Trophoblast cell (in vitro differentiated cells and primary cell): Measurements from ENCODE around the gene METAP1D.

Experiments
- DNase-seq, 2 donors: peaks; one replicate each; pipeline ENCODE4 v3.0.0-alpha.2; 2016
- H2AFZ ChIP-seq: 2 replicates; pipeline ENCODE4 v1.6.1; 2013; ENCODE audit warnings: low read length, moderate library complexity, mild to moderate bottlenecking; ENCODE audit not compliant: insufficient read depth, poor library complexity
- H2AK5ac ChIP-seq: 2 replicates; pipeline ENCODE4 v1.6.1; 2013; ENCODE audit warnings: mild to moderate bottlenecking, low read length
- H2BK120ac ChIP-seq: 2 replicates; pipeline ENCODE4 v1.6.1; 2013; ENCODE audit warnings: low read length, mild to moderate bottlenecking, moderate library complexity; ENCODE audit not compliant: insufficient read depth, poor library complexity
- H2BK12ac ChIP-seq: 2 replicates; pipeline ENCODE4 v1.6.1; 2013; ENCODE audit warnings: mild to moderate bottlenecking, low read length, moderate library complexity
- H2BK5ac ChIP-seq: 2 replicates; pipeline ENCODE4 v1.6.1; 2013; ENCODE audit warnings: low read length, low read depth, moderate library complexity, mild to moderate bottlenecking; ENCODE audit not compliant: poor library complexity
- H3K14ac ChIP-seq: 2 replicates; pipeline ENCODE4 v1.6.1; 2013; ENCODE audit warnings: mild to moderate bottlenecking, low read length
- H3K18ac ChIP-seq: 2 replicates; pipeline ENCODE4 v1.6.1; 2013; ENCODE audit warnings: mild to moderate bottlenecking, low read length
- H3K23ac ChIP-seq: 2 replicates; pipeline ENCODE4 v1.6.1; 2013; ENCODE audit warnings: low read length
- H3K27ac ChIP-seq: 2 replicates; pipeline ENCODE4 v1.5.1; 2013; ENCODE audit warnings: low read depth, mild to moderate bottlenecking, inconsistent platforms, low read length, moderate library complexity
- H3K27me3 ChIP-seq: 2 replicates; pipeline ENCODE4 v1.6.1; 2013; ENCODE audit warnings: inconsistent platforms, mild to moderate bottlenecking, low read length, moderate library complexity; ENCODE audit not compliant: insufficient read depth
- H3K36me3 ChIP-seq, 2 experiments: 1 replicate in 1 of 2; 2 replicates in 1 of 2; pipeline ENCODE4 v1.6.1; 2013; ENCODE audit warnings: low read length in 2 of 2, mild to moderate bottlenecking in 2 of 2, moderate library complexity in 1 of 2; ENCODE audit not compliant: insufficient read depth in 2 of 2, control insufficient read depth in 1 of 2
- H3K4ac ChIP-seq: 2 replicates; pipeline ENCODE4 v1.6.1; 2013; ENCODE audit warnings: low read depth, mild to moderate bottlenecking, low read length, moderate library complexity
- H3K4me1 ChIP-seq, 2 experiments: 1 replicate in 1 of 2; 2 replicates in 1 of 2; pipeline ENCODE4 v1.6.1; 2013; ENCODE audit warnings: low read length in 2 of 2, mild to moderate bottlenecking in 2 of 2, moderate library complexity in 1 of 2; ENCODE audit not compliant: insufficient read depth in 2 of 2, control insufficient read depth in 1 of 2
- H3K4me2 ChIP-seq: 2 replicates; pipeline ENCODE4 v1.6.1; 2013; ENCODE audit warnings: inconsistent platforms, mild to moderate bottlenecking, low read length, moderate library complexity
- H3K4me3 ChIP-seq: 2 replicates; pipeline ENCODE4 v1.5.1; 2013; ENCODE audit warnings: mild to moderate bottlenecking, low read depth, low read length, inconsistent platforms
- H3K79me1 ChIP-seq: one replicate; pipeline ENCODE4 v1.6.1; 2013; ENCODE audit warnings: low read length
- H3K79me2 ChIP-seq: 2 replicates; pipeline ENCODE4 v1.6.1; 2013; ENCODE audit warnings: low read length, mild to moderate bottlenecking; ENCODE audit not compliant: control insufficient read depth, insufficient read depth, poor library complexity
- H3K9ac ChIP-seq: 2 replicates; pipeline ENCODE4 v1.6.1; 2013; ENCODE audit warnings: mild to moderate bottlenecking, low read length
- H3K9me3 ChIP-seq: 2 replicates; pipeline ENCODE4 v1.6.1; 2013; ENCODE audit warnings: low read depth, mild to moderate bottlenecking, control low read depth, inconsistent platforms, low read length; ENCODE audit not compliant: insufficient read depth
- H4K12ac ChIP-seq: 2 replicates; pipeline ENCODE4 v1.6.1; 2013; ENCODE audit warnings: low read depth, mild to moderate bottlenecking, low read length, moderate library complexity
- H4K8ac ChIP-seq: 2 replicates; pipeline ENCODE4 v1.6.1; 2013; ENCODE audit warnings: low read depth, mild to moderate bottlenecking, low read length, moderate library complexity
- H4K91ac ChIP-seq: one replicate; pipeline ENCODE4 v1.6.1; 2013; ENCODE audit warnings: low read depth, mild to moderate bottlenecking, low read length, moderate library complexity
- WGBS: extraction: QIAGEN DNeasy Blood & Tissue Kit; methylation state at CpG from one replicate; pipeline ENCODE4 v1.1.7; 2013; ENCODE audit warnings: missing lambda C conversion rate; ENCODE audit not compliant: insufficient read length, insufficient coverage; ENCODE audit errors: extremely low coverage; 5-methylcytosine and 5-hydroxymethylcytosine counted together

The METAP1D gene

GRCh38 chr2:172072706-172073105, 73.0 kb downstream of the METAP1D start:
- H3K14ac ChIP-seq = no peak overlapping the region
- H3K4me2 ChIP-seq = no peak overlapping the region
- no peak overlapping the region for H4K8ac ChIP-seq
- H3K23ac ChIP-seq = no peak overlapping the region
- H3K79me1 ChIP-seq = no peaks in the 10 kb centered on the region
- no peaks in the 10 kb centered on the region for H3K4me1 ChIP-seq
- H2AFZ ChIP-seq = no peak overlapping the region
- no peak overlapping the region for H2BK5ac ChIP-seq
- no peak overlapping the region for H4K91ac ChIP-seq
- H2BK120ac ChIP-seq = no peak overlapping the region
- no peak for DNase-seq
- WGBS = no CpG with 5 or more reads among the region's 2 CpGs
- H3K79me2 ChIP-seq = no peaks in the 10 kb centered on the region
- H3K4me3 ChIP-seq = no peak overlapping the region
- no peaks in the 10 kb centered on the region for H3K36me3 ChIP-seq
- H3K9ac ChIP-seq = no peak overlapping the region
- no peak overlapping the region for H2AK5ac ChIP-seq
- H3K18ac ChIP-seq = no peak overlapping the region
- no peak overlapping the region for H2BK12ac ChIP-seq
- no peaks in the 10 kb centered on the region for H3K9me3 ChIP-seq
- no peak overlapping the region for H3K4ac ChIP-seq
- no peak overlapping the region for H3K27ac ChIP-seq
- no peaks in the 10 kb centered on the region for H3K27me3 ChIP-seq
- H4K12ac ChIP-seq = no peak overlapping the region

GRCh38 chr2:172073518-172073917, 73.8 kb downstream of the METAP1D start:
- DNase-seq = no peak
- Histone ChIP-seq H3K36me3 (no peaks in the 10 kb centered on the region), H3K27ac (no peak overlapping the region), H2BK12ac (no peak overlapping the region), H3K4ac (no peak overlapping the region), H3K79me2 (no peaks in the 10 kb centered on the region), H3K14ac (no peak overlapping the region), H2AK5ac (no peak overlapping the region), H3K27me3 (no peaks in the 10 kb centered on the region), H4K8ac (no peak overlapping the region), H2BK5ac (no peak overlapping the region), H3K18ac (no peak overlapping the region), H3K79me1 (no peaks in the 10 kb centered on the region), H3K4me2 (no peak overlapping the region), H3K4me3 (no peak overlapping the region), H3K9ac (no peak overlapping the region), H3K4me1 (no peaks in the 10 kb centered on the region), H3K9me3 (no peaks in the 10 kb centered on the region), H4K12ac (no peak overlapping the region), H4K91ac (no peak overlapping the region), H2AFZ (no peak overlapping the region), H2BK120ac (no peak overlapping the region), H3K23ac (no peak overlapping the region)
- WGBS = no CpG with 5 or more reads among the region's 4 CpGs

- no peak overlapping the region for H3K14ac ChIP-seq
- no peaks in the 10 kb centered on the region for H3K4me1 ChIP-seq
- H3K18ac ChIP-seq = no peak overlapping the region
- no CpG with 5 or more reads among the region's 1 CpG for WGBS
- no peak overlapping the region for H2BK5ac ChIP-seq
- H4K12ac ChIP-seq = no peak overlapping the region
- H2BK12ac ChIP-seq = no peak overlapping the region
- no peak overlapping the region for H2AFZ ChIP-seq
- H3K4ac ChIP-seq = no peak overlapping the region
- no peak for DNase-seq
- H3K9me3 ChIP-seq = no peaks in the 10 kb centered on the region
- H3K27ac ChIP-seq = no peak overlapping the region
- no peak overlapping the region for H3K9ac ChIP-seq
- H2BK120ac ChIP-seq = no peak overlapping the region
- H3K27me3 ChIP-seq = peaks cover 2% of the 10 kb centered on the region
- H3K36me3 ChIP-seq = no peaks in the 10 kb centered on the region
- H3K4me2 ChIP-seq = no peak overlapping the region
- no peak overlapping the region for H2AK5ac ChIP-seq
- H3K79me1 ChIP-seq = no peaks in the 10 kb centered on the region
- no peak overlapping the region for H4K8ac ChIP-seq
- no peaks in the 10 kb centered on the region for H3K79me2 ChIP-seq
- H4K91ac ChIP-seq = no peak overlapping the region
- H3K4me3 ChIP-seq = no peak overlapping the region
- no peak overlapping the region for H3K23ac ChIP-seq
Observed at GRCh38 chr2:172074254-172074653, 74.5 kb downstream of the METAP1D start.

- no peaks in the 10 kb centered on the region for H3K79me2 ChIP-seq
- no peaks in the 10 kb centered on the region for H3K36me3 ChIP-seq
- H2AFZ ChIP-seq = no peak overlapping the region
- 100% methylated on average over 1 of the region's 5 CpGs for WGBS
- H3K27ac ChIP-seq = no peak overlapping the region
- H3K9me3 ChIP-seq = peaks cover 5% of the 10 kb centered on the region
- no peak overlapping the region for H3K4ac ChIP-seq
- H4K12ac ChIP-seq = no peak overlapping the region
- no peak overlapping the region for H3K9ac ChIP-seq
- H4K8ac ChIP-seq = no peak overlapping the region
- no peak for DNase-seq
- H2AK5ac ChIP-seq = no peak overlapping the region
- no peak overlapping the region for H3K14ac ChIP-seq
- no peak overlapping the region for H3K23ac ChIP-seq
- no peak overlapping the region for H2BK12ac ChIP-seq
- peaks cover 2% of the 10 kb centered on the region for H3K79me1 ChIP-seq
- no peak overlapping the region for H3K4me2 ChIP-seq
- H4K91ac ChIP-seq = no peak overlapping the region
- H3K27me3 ChIP-seq = peaks cover 46% of the 10 kb centered on the region
- H2BK5ac ChIP-seq = no peak overlapping the region
- no peak overlapping the region for H3K18ac ChIP-seq
- H3K4me3 ChIP-seq = no peak overlapping the region
- H3K4me1 ChIP-seq = peaks cover 0 to 17% of the 10 kb centered on the region in 2 experiments
- no peak overlapping the region for H2BK120ac ChIP-seq
Observed at GRCh38 chr2:172079416-172079815, 79.7 kb downstream of the METAP1D start.
